Measurements from ENCODE around the gene TSBP1. TPM values are rescaled to one million over a fixed set of nuclear protein-coding genes. Genes with fewer than 3 reads are reported as not detected.
A peak's percentile ranks its signal among the peaks of the same experiment; 100 is the strongest.

The TSBP1 gene
- total and polyA plus RNA-seq, 2 of the 13 experiments (the other 11 are each of a cell fraction or from before 2014, with no cell fraction given) = not detected

GRCh38 chr6:32415521-32416019 is 43.9 kb upstream of the TSBP1 start (continued):
- TF ChIP-seq HMGXB4 (CRISPR knock-in tag; IDR thresholded peaks at IDR 0.05; ENCODE audit: borderline replicate concordance in 1 of 2, low read depth in 1 of 2) (0 out of 4 replicates have a peak, but pooled peaks of 1 of the 2 experiments have one; percentile 38), HDAC6 (IDR thresholded peaks at IDR 0.05; ENCODE audit: low read depth, low read length) (no peak), ZFP36 (IDR thresholded peaks at IDR 0.05; ENCODE audit: borderline replicate concordance, low read depth, low read length, partially characterized antibody) (peak; percentile 3), ZBTB38 (CRISPR knock-in tag; IDR thresholded peaks at IDR 0.05) (no peak), RNF2 (conservative IDR thresholded peaks at IDR 0.05; ENCODE audit: low read depth) (peak; percentile 93), CHD4 (IDR thresholded peaks at IDR 0.05; ENCODE audit: borderline replicate concordance, low read length) (no peak), GFI1 (CRISPR knock-in tag; IDR thresholded peaks at IDR 0.05; ENCODE audit: borderline replicate concordance) (no peak)

GRCh38 chr6:32413427-32414047 is 41.8 kb upstream of the TSBP1 start:
- in situ Hi-C loops (cut with HindIII; ENCODE audit: extremely low pct_ligation_motif_present, low pct_unique_long_range_greater_than_20kb) (loop anchor here (5.0 kb wide), 1 partner anchor 384 kb away; no protein-coding TSS in a partner anchor), intact Hi-C loops (cut with micrococcal nuclease; ENCODE audit: unreplicated experiment) (loop anchor here (1.0 kb wide), 2 partner anchors 373 to 384 kb away; no protein-coding TSS in a partner anchor)
- Histone ChIP-seq H3K4me1 (ENCODE audit: insufficient read depth, low read length) (no peaks in the 10 kb centered on the region), H2AFZ (ENCODE audit: low read length) (no peak overlapping the region), H4K20me1 (ENCODE audit: insufficient read depth, low read length) (no peaks in the 10 kb centered on the region), H3K27me3 (ENCODE audit: control insufficient read depth in 1 of 2, insufficient read depth in 2 of 2, low read length in 2 of 2) (peaks cover 5 to 33% of the 10 kb centered on the region in 2 experiments; a peak in 4 of 5 replicates), H3K27ac (ENCODE audit: extremely low read length, insufficient read depth, low read length) (no peak overlapping the region), H3K4me3 (replicated peaks in 1 of 3; ENCODE audit: insufficient read depth in 1 of 3, low read depth in 2 of 3, low read length in 3 of 3) (no peak overlapping the region), H3K36me3 (replicated peaks in 1 of 2; ENCODE audit: control insufficient read depth in 1 of 2, insufficient read depth in 2 of 2, low read length in 2 of 2) (no peaks in the 10 kb centered on the region), H3K9me3 (ENCODE audit: low read length) (no peaks in the 10 kb centered on the region), H3K4me2 (ENCODE audit: low read depth, low read length) (no peak overlapping the region), H3K9ac (ENCODE audit: insufficient read depth, low read depth, low read length) (no peak overlapping the region), H3K79me2 (ENCODE audit: insufficient read depth, low read length) (no peaks in the 10 kb centered on the region)
- POLR2A ChIA-PET = no interaction called here
- CTCF ChIA-PET (ENCODE audit: low intra/inter-chr PET ratio, low total read pairs) = interaction anchor here (1.0 to 4.8 kb wide), 7 partner anchors 19 to 455 kb away, joined by 4 to 36 read pairs (median 9); no protein-coding TSS in a partner anchor
- FAIRE-seq (peak; percentile 92), ATAC-seq (peak; percentile 88), DNase-seq (ENCODE audit: low spot score) (peak; percentile 50)
- WGBS (ENCODE audit: low lambda C conversion rate) = 5% methylated on average over 11 of the region's 11 CpGs
- no TSS peak for BruUV-seq (replicated peaks)
- TF ChIP-seq KMT2B (CRISPR knock-in tag; IDR thresholded peaks at IDR 0.05) (no peak), PAXIP1 (CRISPR knock-in tag; conservative IDR thresholded peaks at IDR 0.05) (no peak), ZNF282 (IDR thresholded peaks at IDR 0.05; ENCODE audit: partially characterized antibody) (no peak), SIX1 (CRISPR knock-in tag; IDR thresholded peaks at IDR 0.05; ENCODE audit: borderline replicate concordance) (no peak), EEA1 (CRISPR knock-in tag; IDR thresholded peaks at IDR 0.05; ENCODE audit: borderline replicate concordance) (no peak), NPAS2 (CRISPR knock-in tag; IDR thresholded peaks at IDR 0.05; ENCODE audit: borderline replicate concordance) (no peak), ATF7-NPFF (CRISPR knock-in tag; IDR thresholded peaks at IDR 0.05; ENCODE audit: low read depth) (no peak), ATF1 (CRISPR knock-in tag; IDR thresholded peaks at IDR 0.05) (no peak), STAT5B (CRISPR knock-in tag; IDR thresholded peaks at IDR 0.05) (no peak), IKZF1 (IDR thresholded peaks at IDR 0.05) (no peak), RFX5 (IDR thresholded peaks at IDR 0.05; ENCODE audit: low read depth, low read length) (no peak), ZNF564 (CRISPR knock-in tag; IDR thresholded peaks at IDR 0.05) (no peak)

All from HepG2 (cell line).